Keratinocyte (primary cell): ENCODE results near the gene ZNF248. TPM values are rescaled to one million over a fixed set of nuclear protein-coding genes. Genes with fewer than 3 reads are reported as not detected.

Experiments
- DNase-seq: peaks from one replicate; pipeline ENCODE4 v3.0.0-alpha.2; 2011; ENCODE audit warnings: low read depth, missing footprints, low spot score
- FAIRE-seq: peaks from 2 replicates; lab custom pipeline; 2011; peaks lifted over from hg19 to GRCh38; lab: Jason Lieb, UNC
- H2AFZ ChIP-seq: 2 replicates; pipeline ENCODE4 v1.6.0; 2012; ENCODE audit warnings: low read length, control low read depth, inconsistent platforms; ENCODE audit not compliant: control insufficient read depth
- H3K27ac ChIP-seq: 2 replicates; pipeline ENCODE4 v1.5.1; 2011; ENCODE audit warnings: low read length; ENCODE audit not compliant: control insufficient read depth, insufficient read depth
- H3K27me3 ChIP-seq: 3 replicates; pipeline ENCODE4 v1.6.0; 2011; ENCODE audit warnings: low read length; ENCODE audit not compliant: control insufficient read depth, insufficient read depth; ENCODE audit errors: extremely low read depth
- H3K36me3 ChIP-seq, 2 experiments: 2 replicates in 1 of 2; 3 replicates in 1 of 2; pipeline ENCODE4 v1.5.1; 2011; ENCODE audit warnings: low read length in 2 of 2, mild to moderate bottlenecking in 1 of 2; ENCODE audit not compliant: control insufficient read depth in 2 of 2, insufficient read depth in 2 of 2; ENCODE audit errors: extremely low read depth in 1 of 2
- H3K4me1 ChIP-seq: 3 replicates; pipeline ENCODE4 v1.5.1; 2011; ENCODE audit warnings: low read length; ENCODE audit not compliant: control insufficient read depth, insufficient read depth; ENCODE audit errors: extremely low read depth
- H3K4me2 ChIP-seq: 3 replicates; pipeline ENCODE4 v1.6.0; 2011; ENCODE audit warnings: low read depth, low read length; ENCODE audit not compliant: control insufficient read depth, insufficient read depth; ENCODE audit errors: extremely low read depth
- H3K4me3 ChIP-seq, 3 experiments: fragments of 200-600 bp in 1 of 3; sonication (generic) in 1 of 3; 2 replicates in 2 of 3; 3 replicates in 1 of 3; pipeline ENCODE4 v1.5.1; 2011 to 2016; ENCODE audit warnings: low read length in 3 of 3, mild to moderate bottlenecking in 3 of 3, control low read depth in 2 of 3, inconsistent platforms in 1 of 3, low read depth in 1 of 3, mixed read lengths in 1 of 3, mixed run types in 1 of 3, moderate library complexity in 1 of 3; ENCODE audit not compliant: control insufficient read depth in 2 of 3, insufficient read depth in 2 of 3; ENCODE audit errors: extremely low read depth in 1 of 3
- H3K79me2 ChIP-seq: 2 replicates; pipeline ENCODE4 v1.6.0; 2012; ENCODE audit warnings: low read length; ENCODE audit not compliant: control insufficient read depth, insufficient read depth
- H3K9ac ChIP-seq: 3 replicates; pipeline ENCODE4 v1.6.0; 2011; ENCODE audit warnings: low read length; ENCODE audit not compliant: control insufficient read depth, insufficient read depth; ENCODE audit errors: extremely low read depth
- H3K9me1 ChIP-seq: 3 replicates; pipeline ENCODE4 v1.6.0; 2011; ENCODE audit warnings: low read length; ENCODE audit not compliant: control insufficient read depth, insufficient read depth; ENCODE audit errors: extremely low read depth
- H3K9me3 ChIP-seq: 2 replicates; pipeline ENCODE4 v1.5.1; 2012; ENCODE audit warnings: low read depth, low read length; ENCODE audit not compliant: control insufficient read depth
- H4K20me1 ChIP-seq: 3 replicates; pipeline ENCODE4 v1.6.0; 2011; ENCODE audit warnings: low read length; ENCODE audit not compliant: control insufficient read depth, insufficient read depth; ENCODE audit errors: extremely low read depth
- EZH2 ChIP-seq: IDR thresholded peaks from one replicate; pipeline ENCODE4 v1.6.1; 2012; ENCODE audit warnings: inconsistent platforms, mild to moderate bottlenecking, low read length, moderate library complexity
- dilution Hi-C: fragments of 300-500 bp; cut with MboI; formaldehyde crosslinking; loops from one replicate; pipeline ENCODE4 v1.7.0; 2020; ENCODE audit warnings: low sequenced_read_pairs; ENCODE audit not compliant: extremely low pct_ligation_motif_present
- polyA plus RNA-seq, 5 experiments: library from polyadenylated mRNA; depleted of rRNA in 3 of 5; stranded (reverse) in 3 of 5; stranded (forward) in 1 of 5; unstranded in 1 of 5; fragments of >200 nt; gene quantifications; 1 replicate in 1 of 5; 2 replicates in 3 of 5; 3 replicates in 1 of 5; pipeline versions ENCODE4 v1.2.1 to v1.2.3, GENCODE V29; 2011 to 2012; ENCODE audit warnings: missing spikeins in 2 of 5, low read depth in 1 of 5, low replicate concordance in 1 of 5
- TF ChIP-seq, protein P1 (sequence below), 3 experiments: IDR thresholded peaks in 1 of 3; conservative IDR thresholded peaks in 1 of 3; optimal IDR thresholded peaks in 1 of 3; 2 replicates in 2 of 3; 3 replicates in 1 of 3; pipeline versions ENCODE3 to v1.5.1; 2011; ENCODE audit warnings: low read length in 3 of 3, mild to moderate bottlenecking in 3 of 3, moderate library complexity in 2 of 3, control low read depth in 1 of 3, inconsistent platforms in 1 of 3; ENCODE audit not compliant: insufficient read depth in 2 of 3; ENCODE audit errors: extremely low read depth in 1 of 3

ZNF248 gene
- polyA plus RNA-seq, 1 donor (not counting 4 experiments of a cell fraction or from before 2014, with no cell fraction given), result 4.9 TPM

DNA sequence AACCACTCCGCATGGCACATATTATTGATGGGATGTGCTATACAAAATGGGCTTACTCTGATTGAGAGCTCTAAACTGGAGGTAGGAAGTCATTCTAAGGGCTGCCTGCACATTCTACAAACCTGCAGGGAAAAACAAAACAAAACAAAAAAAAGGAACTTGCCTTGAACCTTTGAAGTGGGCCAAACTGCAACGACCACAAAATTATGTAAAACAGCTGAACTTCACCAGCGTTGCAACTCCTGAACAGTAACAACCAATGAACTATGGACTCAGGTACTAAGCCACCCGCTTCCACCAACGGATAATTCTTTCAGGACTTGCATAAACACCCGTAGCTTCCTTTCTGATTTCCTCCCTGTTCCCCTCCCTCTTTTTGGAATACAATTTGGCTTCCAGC is 80.4 kb downstream of the ZNF248 start:
- no peaks in the 10 kb centered on the region for H3K79me2 ChIP-seq
- no peak for DNase-seq
- H3K9me1 ChIP-seq, result no peaks in the 10 kb centered on the region
- no peak overlapping the region for H3K4me3 ChIP-seq
- no peak overlapping the region for H3K27ac ChIP-seq
- H3K9me3 ChIP-seq, result no peaks in the 10 kb centered on the region
- dilution Hi-C loops, result no loop called here
- no peak overlapping the region for H3K4me2 ChIP-seq
- H3K36me3 ChIP-seq, result no peaks in the 10 kb centered on the region
- no peak overlapping the region for H3K9ac ChIP-seq
- no peaks in the 10 kb centered on the region for H4K20me1 ChIP-seq
- no peaks in the 10 kb centered on the region for H3K4me1 ChIP-seq
- no peak for FAIRE-seq
- TF ChIP-seq EZH2, result no peak
- TF ChIP-seq, protein P1, sequence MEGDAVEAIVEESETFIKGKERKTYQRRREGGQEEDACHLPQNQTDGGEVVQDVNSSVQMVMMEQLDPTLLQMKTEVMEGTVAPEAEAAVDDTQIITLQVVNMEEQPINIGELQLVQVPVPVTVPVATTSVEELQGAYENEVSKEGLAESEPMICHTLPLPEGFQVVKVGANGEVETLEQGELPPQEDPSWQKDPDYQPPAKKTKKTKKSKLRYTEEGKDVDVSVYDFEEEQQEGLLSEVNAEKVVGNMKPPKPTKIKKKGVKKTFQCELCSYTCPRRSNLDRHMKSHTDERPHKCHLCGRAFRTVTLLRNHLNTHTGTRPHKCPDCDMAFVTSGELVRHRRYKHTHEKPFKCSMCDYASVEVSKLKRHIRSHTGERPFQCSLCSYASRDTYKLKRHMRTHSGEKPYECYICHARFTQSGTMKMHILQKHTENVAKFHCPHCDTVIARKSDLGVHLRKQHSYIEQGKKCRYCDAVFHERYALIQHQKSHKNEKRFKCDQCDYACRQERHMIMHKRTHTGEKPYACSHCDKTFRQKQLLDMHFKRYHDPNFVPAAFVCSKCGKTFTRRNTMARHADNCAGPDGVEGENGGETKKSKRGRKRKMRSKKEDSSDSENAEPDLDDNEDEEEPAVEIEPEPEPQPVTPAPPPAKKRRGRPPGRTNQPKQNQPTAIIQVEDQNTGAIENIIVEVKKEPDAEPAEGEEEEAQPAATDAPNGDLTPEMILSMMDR (optimal IDR thresholded peaks at IDR 0.05 in 1 of 3, IDR thresholded peaks at IDR 0.05 in 1 of 3, conservative IDR thresholded peaks at IDR 0.05 in 1 of 3; ENCODE audit: extremely low read depth in 1 of 3, insufficient read depth in 2 of 3, low read length in 3 of 3), result no peak
- no peaks in the 10 kb centered on the region for H3K27me3 ChIP-seq
- no peak overlapping the region for H2AFZ ChIP-seq

DNA sequence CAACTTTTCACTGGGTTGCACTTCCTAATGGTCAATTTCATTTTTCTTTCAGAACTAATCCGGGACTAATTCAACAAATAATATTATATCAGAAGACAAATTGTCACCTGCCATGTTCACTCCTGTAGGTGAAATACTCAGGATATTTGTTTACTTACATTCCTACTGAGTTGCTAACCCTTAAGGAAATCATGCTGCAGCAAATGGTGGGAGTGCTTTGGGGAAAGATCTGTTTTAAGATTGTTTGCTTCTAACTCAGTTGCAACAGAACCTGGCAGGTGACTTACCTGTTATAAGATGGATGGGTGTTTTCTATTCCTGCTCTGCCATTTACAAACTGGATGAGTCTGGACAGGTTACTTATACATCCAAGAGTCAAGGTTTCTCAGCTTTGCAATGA is 81.8 kb downstream of the ZNF248 start:
- Histone ChIP-seq H3K27ac (no peak overlapping the region), H3K4me1 (no peaks in the 10 kb centered on the region), H3K36me3 (no peaks in the 10 kb centered on the region), H4K20me1 (no peaks in the 10 kb centered on the region), H3K27me3 (no peaks in the 10 kb centered on the region), H2AFZ (no peak overlapping the region), H3K9ac (no peak overlapping the region), H3K79me2 (no peaks in the 10 kb centered on the region), H3K4me3 (no peak overlapping the region), H3K4me2 (no peak overlapping the region), H3K9me1 (no peaks in the 10 kb centered on the region), H3K9me3 (no peaks in the 10 kb centered on the region)
- dilution Hi-C loops, result no loop called here
- no peak for DNase-seq
- no peak for FAIRE-seq
- TF ChIP-seq EZH2, result no peak

DNA sequence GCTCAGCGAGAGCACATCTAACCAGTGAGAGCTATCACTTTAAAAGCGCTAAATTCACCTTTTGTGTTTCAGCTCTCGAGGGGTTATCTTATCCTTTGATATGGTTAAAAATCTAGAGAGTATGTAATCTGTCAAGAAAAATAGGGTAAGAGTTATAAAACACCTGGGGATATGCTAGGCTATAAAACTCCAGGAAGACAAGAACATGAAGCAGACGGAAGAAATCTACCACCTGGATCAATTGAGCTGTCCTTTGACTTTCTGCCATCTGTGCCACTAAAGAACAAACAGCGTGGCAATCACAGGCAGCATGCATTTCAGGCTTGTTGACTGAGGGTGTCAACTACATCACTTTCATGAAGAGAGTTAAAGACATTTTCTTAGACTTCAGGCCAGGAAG is 83.1 kb downstream of the ZNF248 start:
- dilution Hi-C loops, result no loop called here
- no peak for DNase-seq

More for the DNA sequence above, 83.1 kb downstream of the ZNF248 start:
- no peaks in the 10 kb centered on the region for H3K27me3 ChIP-seq
- H3K36me3 ChIP-seq, result no peaks in the 10 kb centered on the region
- H3K9me3 ChIP-seq, result no peaks in the 10 kb centered on the region
- no peaks in the 10 kb centered on the region for H4K20me1 ChIP-seq
- no peaks in the 10 kb centered on the region for H3K4me1 ChIP-seq
- H3K4me3 ChIP-seq, result no peak overlapping the region
- H3K4me2 ChIP-seq, result no peak overlapping the region
- FAIRE-seq, result no peak
- H3K79me2 ChIP-seq, result no peaks in the 10 kb centered on the region
- no peak overlapping the region for H3K9ac ChIP-seq
- TF ChIP-seq EZH2, result no peak
- TF ChIP-seq, protein P1 (optimal IDR thresholded peaks at IDR 0.05 in 1 of 3, IDR thresholded peaks at IDR 0.05 in 1 of 3, conservative IDR thresholded peaks at IDR 0.05 in 1 of 3; ENCODE audit: extremely low read depth in 1 of 3, insufficient read depth in 2 of 3, low read length in 3 of 3), result no peak
- no peak overlapping the region for H3K27ac ChIP-seq
- no peak overlapping the region for H2AFZ ChIP-seq
- no peaks in the 10 kb centered on the region for H3K9me1 ChIP-seq
